HG03064 (cell line): ENCODE results near the gene XG.
A peak's percentile ranks its signal among the peaks of the same experiment; 100 is the strongest.
"Not testable (repeated sequence)": the region's sequence is repeated elsewhere in the genome, so short reads cannot be mapped to it uniquely, and the experiment has no call there.

ENCODE experiments used
- ATAC-seq: cut with Tn5 transposase; IDR thresholded peaks from one replicate; pipeline ENCODE4 v1.9.1; 2021; ENCODE audit warnings: low read depth; ENCODE audit not compliant: unreplicated experiment

XG gene, protein sequence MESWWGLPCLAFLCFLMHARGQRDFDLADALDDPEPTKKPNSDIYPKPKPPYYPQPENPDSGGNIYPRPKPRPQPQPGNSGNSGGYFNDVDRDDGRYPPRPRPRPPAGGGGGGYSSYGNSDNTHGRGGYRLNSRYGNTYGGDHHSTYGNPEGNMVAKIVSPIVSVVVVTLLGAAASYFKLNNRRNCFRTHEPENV

GRCh38 chrX:2751874-2752300 lies at the start of gene XG:
XG (plus strand) TSS chrX:2752040; CDS start chrX:2752275, 235 bp downstream.
- not testable (repeated sequence) for ATAC-seq

DNA sequence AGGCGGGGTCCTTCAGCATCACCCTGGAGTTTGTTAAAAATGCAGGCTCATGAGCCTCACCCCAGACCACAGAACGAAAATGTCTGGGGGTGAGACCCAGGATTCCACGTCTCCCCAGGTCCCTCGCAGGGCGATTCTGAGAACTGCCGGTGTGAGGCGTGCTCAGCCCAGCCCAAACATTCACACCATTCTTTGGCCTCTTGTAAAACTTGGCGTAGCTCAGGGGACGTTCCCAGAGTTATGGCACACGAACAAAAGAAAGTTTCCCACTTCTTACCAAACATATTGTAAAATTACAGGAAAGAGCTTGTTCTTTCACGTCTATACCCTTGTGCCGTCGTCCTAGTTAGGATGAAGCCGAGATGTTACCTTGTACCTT lies 47.9 kb upstream of the XG start:
- no peak for ATAC-seq

DNA sequence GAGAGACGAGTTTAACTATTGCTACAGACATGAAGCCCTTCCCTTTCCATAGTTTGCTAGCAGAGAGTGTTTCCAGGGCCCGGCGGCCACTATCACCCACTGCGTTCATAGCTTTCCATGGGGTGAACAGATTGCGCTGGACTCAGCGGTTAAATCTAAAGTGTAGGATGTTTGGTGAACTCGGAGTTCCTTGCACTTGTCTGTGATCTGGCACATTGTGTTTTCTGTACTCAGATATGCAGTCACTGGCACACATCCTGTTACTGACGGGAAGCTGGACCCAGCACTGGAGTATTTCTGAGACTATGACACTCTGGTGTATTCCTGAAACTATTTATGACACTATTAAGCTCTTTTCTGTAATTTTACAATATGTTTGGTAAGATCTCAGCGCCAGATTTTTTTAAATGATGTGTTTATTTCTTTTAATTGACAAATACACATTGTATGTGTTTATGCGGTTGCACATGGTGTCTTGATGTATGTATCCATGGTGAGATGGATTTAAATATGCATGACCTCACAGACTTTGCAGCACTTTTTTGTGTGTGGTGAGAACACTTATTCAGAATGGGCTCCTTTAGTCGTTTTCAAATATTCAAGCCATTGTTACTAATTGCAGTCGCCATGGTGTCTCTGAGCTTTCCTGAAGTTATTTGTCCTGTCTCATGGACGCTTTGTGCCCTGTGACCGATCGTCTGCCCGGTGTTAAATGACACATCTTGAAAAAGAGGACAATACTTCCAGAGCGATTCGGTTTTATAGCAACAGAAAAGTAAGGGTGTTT lies 46.6 kb upstream of the XG start:
- no peak for ATAC-seq

GRCh38 chrX:2707334-2707760 lies 44.5 kb upstream of the XG start:
- ATAC-seq, result peak; percentile 89

DNA sequence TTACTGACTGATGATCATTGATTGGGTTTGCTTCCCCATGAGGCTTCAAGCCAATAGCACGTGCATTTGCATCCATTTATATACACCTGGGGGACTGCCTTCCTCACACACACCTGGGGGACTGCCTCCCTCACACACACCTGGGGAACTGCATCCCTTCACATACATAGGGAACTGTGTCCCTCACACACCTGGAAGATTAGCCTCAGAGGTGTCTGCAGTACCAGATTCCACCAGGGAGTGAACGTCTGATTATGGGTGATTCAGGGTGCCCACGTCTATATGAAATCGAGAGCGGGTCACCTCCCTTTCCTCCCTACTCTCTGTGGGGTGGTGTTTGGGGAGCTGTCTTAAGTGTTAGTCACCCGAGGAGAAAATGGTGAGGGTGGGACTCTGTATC lies 43.8 kb upstream of the XG start:
- ATAC-seq, result no peak

- ATAC-seq, result no peak
Observed at GRCh38 chrX:2708592-2709188, 43.1 kb upstream of the XG start.

GRCh38 chrX:2709556-2709955 lies 42.3 kb upstream of the XG start:
- no peak for ATAC-seq

DNA sequence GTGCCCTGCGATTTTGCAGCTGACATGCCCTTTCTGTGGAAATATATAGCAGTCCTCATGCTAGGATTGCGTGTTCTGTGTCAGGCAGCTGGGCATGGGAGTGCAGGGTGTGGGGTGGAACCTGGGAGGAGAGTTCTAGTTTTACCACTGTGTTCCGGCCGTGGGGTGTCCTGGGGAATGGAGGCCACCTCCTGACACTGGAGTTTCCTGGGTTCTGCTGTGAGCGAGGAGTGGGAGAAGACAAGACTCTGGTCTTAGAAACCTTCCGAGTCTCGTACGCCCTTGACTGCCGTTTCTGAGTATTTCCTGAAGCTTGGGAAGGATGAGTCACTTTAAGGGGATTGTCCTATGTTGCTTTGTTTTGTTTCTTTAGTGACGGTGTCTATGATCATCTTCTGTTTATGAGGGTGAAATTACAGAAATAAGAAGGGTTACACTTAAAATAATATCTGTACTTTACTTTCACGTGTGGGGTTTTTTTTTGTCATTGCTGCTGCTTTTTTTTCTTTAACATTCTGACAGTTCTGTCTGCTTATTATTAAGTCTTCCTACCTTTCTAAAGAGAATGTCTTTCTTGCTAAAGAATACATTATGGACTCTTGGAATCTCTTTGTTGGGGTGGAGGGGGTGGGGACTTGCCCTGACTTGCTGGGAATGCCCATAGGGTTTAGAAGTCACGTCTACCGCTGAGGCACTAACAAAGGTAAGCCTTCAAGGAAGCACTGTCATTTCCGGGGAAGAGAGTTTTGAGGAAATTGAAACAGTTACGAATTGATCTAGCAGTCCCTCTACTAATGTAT lies 41.6 kb upstream of the XG start:
- ATAC-seq, result no peak

GRCh38 chrX:2711441-2711840 lies 40.4 kb upstream of the XG start:
- ATAC-seq, result no peak

DNA sequence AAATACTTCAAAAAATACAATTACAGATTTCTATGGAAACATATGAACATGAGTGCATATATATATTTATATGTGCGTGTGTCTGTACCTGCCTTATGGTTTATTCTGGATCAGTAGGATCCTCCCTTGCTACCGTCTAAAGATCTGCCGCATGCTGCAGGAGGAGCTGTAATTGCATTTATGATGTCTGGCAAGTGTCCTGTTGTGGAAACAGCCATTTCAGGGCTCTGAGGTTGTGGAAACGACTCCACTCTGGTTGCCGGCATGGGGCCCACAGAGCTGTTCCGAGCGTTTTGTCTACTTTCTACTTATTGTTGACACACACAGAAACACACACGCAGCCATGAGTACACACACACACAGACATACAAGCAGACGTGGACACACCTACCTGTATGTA lies 39.4 kb upstream of the XG start:
- no peak for ATAC-seq

- ATAC-seq, result no peak
Observed at GRCh38 chrX:2712890-2713840, 38.7 kb upstream of the XG start.

DNA sequence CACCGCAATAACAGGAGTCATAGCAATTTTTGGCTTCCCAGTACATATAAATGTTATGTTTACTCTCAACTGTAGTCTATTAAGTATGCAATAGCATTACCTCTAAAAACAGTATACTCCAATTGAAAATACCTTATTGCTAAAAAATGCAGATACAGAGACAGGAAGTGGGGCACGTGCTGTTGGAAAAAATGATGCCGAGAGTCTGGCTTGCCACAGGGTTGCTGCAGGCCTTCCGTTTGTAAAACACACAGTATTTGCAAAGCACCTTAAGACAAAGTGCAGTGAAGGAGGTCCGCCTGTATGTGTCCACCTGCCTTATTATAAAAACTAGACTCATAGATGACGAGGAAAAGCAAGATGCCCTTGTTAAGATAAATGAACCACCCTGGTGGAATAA lies 37.3 kb upstream of the XG start:
- no peak for ATAC-seq

DNA sequence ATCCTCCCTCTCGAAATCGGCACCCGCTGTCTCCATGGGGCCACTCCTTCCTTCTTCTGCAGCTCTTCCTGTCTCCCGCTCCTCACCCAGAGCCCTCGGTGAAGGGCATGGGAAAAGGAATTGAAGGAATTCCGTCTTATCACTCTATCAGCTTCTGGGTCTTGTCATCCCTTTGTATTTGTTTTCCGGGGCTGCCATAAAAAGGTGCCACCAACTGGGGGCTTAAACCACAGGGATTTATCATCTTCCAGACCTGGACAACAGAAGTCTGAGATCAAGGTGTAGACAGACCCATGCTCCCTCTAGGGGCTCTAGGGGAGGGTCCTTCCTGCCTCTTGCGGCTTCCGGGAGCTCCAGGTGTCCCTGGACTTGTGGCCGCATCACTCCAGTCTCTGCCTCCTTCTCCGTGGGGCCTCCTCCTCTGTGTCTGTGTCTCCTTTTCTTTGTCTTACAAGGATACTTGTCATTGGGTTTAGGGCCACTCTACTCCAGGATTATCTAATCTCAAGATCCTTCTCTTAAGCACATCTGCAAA lies 36.7 kb upstream of the XG start:
- no peak for ATAC-seq

GRCh38 chrX:2717312-2717711 lies 34.5 kb upstream of the XG start:
- no peak for ATAC-seq

DNA sequence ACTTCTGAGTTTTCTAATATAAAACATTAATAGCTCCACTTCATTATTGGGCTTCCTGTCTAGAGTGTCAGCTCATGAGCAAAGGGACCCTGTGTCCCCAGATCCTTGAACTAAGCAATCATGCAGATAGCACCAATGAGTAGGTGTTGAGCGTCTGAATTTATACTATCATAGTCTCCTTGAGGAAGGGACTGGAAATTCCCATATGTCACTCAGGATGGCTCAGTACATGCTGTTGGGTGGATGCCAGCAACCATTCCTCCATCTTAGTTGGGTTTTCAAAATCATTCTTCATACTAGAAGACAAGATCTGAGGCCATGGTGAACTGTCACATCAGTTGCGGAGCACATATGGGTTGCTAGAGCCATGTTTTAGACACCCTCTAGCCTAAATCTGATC lies 33.0 kb upstream of the XG start:
- ATAC-seq, result no peak

DNA sequence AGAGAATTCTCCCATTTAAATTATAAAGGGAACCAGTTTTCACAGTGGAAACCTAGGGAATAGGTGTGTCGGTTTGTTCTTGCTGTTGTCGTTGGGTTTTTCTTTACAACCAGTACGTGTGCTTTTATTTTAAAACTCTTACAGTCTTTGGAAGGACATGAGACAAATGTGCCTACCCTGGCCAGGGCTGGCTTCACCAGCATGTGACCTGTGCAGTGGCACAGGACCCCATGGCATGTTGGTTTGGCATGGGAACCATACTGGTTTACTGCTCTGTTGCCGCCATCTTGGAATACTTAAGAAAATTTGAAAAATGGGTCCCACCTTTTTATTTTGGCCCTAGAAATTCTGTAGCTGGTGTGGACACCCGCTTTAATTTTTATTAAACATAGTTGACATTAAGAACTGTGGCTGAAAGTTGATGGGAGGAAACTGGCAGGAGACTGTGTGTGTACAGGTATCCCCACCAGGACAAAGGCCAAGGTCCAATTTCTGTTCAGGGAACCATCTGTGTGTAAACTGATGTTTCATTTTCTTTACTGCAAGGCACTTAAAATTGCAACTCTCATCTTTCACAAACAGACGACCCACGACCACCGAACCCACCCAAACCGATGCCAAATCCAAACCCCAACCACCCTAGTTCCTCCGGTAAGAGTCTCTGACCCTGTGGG lies 31.9 kb upstream of the XG start:
- no peak for ATAC-seq

DNA sequence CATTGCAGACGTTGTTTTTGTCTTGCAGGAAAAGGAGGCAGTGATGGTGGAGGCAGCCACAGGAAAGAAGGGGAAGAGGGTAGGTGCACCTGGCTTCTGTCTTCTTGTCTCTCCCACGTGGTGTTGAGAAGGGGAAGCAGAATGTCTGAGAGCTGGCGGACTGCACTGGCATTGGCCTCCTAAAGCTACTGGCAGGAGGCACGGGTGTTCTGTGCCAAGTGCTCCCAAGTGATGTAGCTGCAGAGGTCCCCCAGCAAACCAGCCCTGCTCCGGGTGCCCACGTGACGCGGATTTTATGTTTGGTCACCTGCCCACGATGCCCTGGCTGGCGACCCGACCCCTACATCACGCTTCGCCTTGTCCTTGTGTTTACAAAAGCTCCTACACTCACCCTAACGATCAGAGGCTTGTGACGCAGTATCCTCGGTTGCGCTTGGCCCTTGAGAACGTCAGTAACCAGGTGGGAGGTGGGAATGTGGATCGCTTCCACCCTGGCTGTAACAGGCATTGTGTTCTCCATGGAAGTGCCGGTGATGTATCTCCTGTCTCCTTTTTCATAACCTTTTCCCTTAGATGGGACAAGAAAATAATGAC lies 28.5 kb upstream of the XG start:
- ATAC-seq, result no peak

DNA sequence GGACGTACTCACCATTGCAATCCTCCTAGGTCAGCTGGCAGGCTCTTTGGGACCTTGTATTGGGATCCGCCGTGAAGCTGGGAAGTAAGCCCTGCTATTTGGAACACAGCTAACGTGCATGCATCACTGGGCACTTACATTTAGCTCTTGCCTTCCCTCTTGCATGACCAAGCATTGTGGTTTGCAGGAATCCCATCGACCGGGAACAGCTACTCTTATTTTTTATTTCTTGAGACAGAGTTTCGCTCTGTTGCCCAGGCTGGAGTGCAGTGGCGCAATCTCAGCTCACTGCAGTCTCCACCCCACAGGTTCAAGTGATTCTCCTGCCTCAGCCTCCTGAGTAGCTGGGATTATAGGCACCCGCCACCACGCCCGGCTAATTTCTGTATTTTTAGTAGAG lies 24.6 kb upstream of the XG start:
- not testable (repeated sequence) for ATAC-seq

- ATAC-seq, result no peak
Observed at GRCh38 chrX:2732076-2732475, 19.8 kb upstream of the XG start.
